HL-60 (cell line): ENCODE measurements around the gene IQCE.

Experiments used
- DNase-seq, 2 experiments: peaks; one replicate each; pipeline ENCODE4 v3.0.0-alpha.2; 2010 to 2020; ENCODE audit warnings: low read depth in 1 of 2, low spot score in 1 of 2
- H3K27ac ChIP-seq: fragments of 250-450 bp; sonication (Bioruptor Pico); replicated peaks from 2 replicates; pipeline ENCODE4 v1.5.1; 2020; ENCODE audit warnings: mild to moderate bottlenecking, moderate library complexity
- H3K27me3 ChIP-seq: fragments of 250-450 bp; sonication (Bioruptor Pico); 2 replicates; pipeline ENCODE4 v1.5.1; 2021; ENCODE audit warnings: mild to moderate bottlenecking, moderate library complexity; ENCODE audit not compliant: insufficient read depth, poor library complexity, severe bottlenecking
- H3K4me3 ChIP-seq: replicated peaks from 2 replicates; pipeline ENCODE4 v1.5.1; 2011; ENCODE audit warnings: mild to moderate bottlenecking, control low read depth, low read length; ENCODE audit not compliant: insufficient read depth
- CTCF ChIP-seq: IDR thresholded peaks from one replicate; pipeline ENCODE4 v1.5.1; 2011; ENCODE audit warnings: low read length, control low read depth, inconsistent platforms; ENCODE audit not compliant: insufficient read depth
- GABPA ChIP-seq: IDR thresholded peaks from 2 replicates; pipeline ENCODE4 v1.6.1; 2012; ENCODE audit warnings: low read depth
- POLR2AphosphoS5 ChIP-seq: IDR thresholded peaks from 2 replicates; pipeline ENCODE4 v1.6.1; 2012; ENCODE audit warnings: low read depth
- REST ChIP-seq: IDR thresholded peaks from 2 replicates; pipeline ENCODE4 v1.6.1; 2012; ENCODE audit warnings: low read depth; ENCODE audit not compliant: insufficient replicate concordance
- SPI1 ChIP-seq: IDR thresholded peaks from 2 replicates; pipeline ENCODE4 v1.6.1; 2012; ENCODE audit warnings: low read depth, mild to moderate bottlenecking, borderline replicate concordance

The IQCE gene

DNA sequence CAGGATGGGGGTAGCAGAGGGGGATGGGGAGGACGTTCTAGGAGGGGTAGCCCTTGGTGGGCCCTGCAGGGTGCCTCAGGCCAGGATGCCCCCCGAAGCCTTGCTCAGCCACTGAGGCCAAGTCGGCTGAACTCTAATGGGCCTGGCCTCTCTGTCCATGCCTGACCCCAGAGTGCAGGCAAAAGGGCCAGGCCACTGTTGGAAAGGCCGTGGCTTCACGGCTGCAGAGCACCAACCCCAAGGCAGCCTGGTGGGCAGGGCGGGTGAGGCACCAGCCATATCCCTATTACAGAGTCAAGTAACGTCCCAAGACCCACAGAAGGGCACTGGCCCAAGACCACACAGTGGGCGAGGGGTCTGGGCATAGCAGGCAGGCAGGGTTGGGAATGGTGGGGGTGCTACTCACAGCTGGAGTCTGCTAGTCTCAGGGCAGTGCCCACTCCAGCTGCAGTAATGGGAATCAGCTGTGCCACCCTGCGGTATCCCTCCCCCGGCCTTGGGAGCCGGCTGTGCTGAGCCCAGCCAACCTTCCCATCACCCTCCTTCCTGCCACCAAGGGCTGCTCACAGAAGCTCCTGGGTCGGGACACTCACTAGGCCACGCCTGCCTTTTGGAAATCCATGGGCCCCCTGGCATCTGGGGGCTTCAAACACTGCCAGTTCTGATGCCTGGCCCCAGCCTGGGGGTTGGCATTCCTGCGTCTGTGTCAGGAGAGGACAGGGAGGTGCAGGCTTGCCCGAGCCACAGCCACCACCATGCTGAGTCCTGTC, 43.2 kb upstream of the IQCE start:
- DNase-seq = no peak
- no peaks in the 10 kb centered on the region for H3K27me3 ChIP-seq
- no peak overlapping the region for H3K4me3 ChIP-seq
- no peak overlapping the region for H3K27ac ChIP-seq
- no peak for TF ChIP-seq REST
- TF ChIP-seq CTCF = no peak
- no peak for TF ChIP-seq POLR2AphosphoS5
- no peak for TF ChIP-seq SPI1
- no peak for TF ChIP-seq GABPA

- DNase-seq = no peak
- no peaks in the 10 kb centered on the region for H3K27me3 ChIP-seq
- H3K27ac ChIP-seq = no peak overlapping the region
- TF ChIP-seq POLR2AphosphoS5 (no peak), REST (no peak), GABPA (no peak), SPI1 (no peak), CTCF (no peak)
- H3K4me3 ChIP-seq = no peak overlapping the region
These were observed 42.6 kb upstream of the IQCE start for GRCh38 chr7:2516194-2516555.

- TF ChIP-seq POLR2AphosphoS5 (no peak), REST (no peak), SPI1 (no peak)
- no peak overlapping the region for H3K4me3 ChIP-seq
- no peak overlapping the region for H3K27ac ChIP-seq
- no peak for DNase-seq
- no peaks in the 10 kb centered on the region for H3K27me3 ChIP-seq
These were observed 41.8 kb upstream of the IQCE start for GRCh38 chr7:2517026-2517425.
